Activated naive CD4-positive, alpha-beta T cell treated with anti-CD3 and anti-CD28 coated beads, Interleukin-2, amount 10 ng/mL, durations not matched to agents 7 days and 5 days (primary cell): ENCODE results near the gene RAD18.

ENCODE experiments used
- CTCF ChIA-PET: fragments of 350-600 bp; sonication (Branson Sonifier 250); formaldehyde crosslinking; loops from one replicate; lab custom pipeline; 2021; ENCODE audit warnings: antibody characterized with exemption; lab: Charles Lee
- DNase-seq: peaks from one replicate; pipeline ENCODE4 v3.0.0-alpha.2; 2020
- H3K27ac Mint-ChIP-seq: one replicate; pipeline ENCODE4 v1.8.0; 2021; ENCODE audit warnings: mild to moderate bottlenecking, moderate library complexity, mixed read lengths
- H3K27me3 Mint-ChIP-seq: one replicate; pipeline ENCODE4 v1.8.0; 2021; ENCODE audit warnings: mild to moderate bottlenecking, mixed read lengths
- H3K36me3 Mint-ChIP-seq: one replicate; pipeline ENCODE4 v1.8.0; 2021; ENCODE audit warnings: mixed read lengths
- H3K4me1 Mint-ChIP-seq: one replicate; pipeline ENCODE4 v1.8.0; 2021; ENCODE audit warnings: mixed read lengths
- H3K4me3 Mint-ChIP-seq: one replicate; pipeline ENCODE4 v1.8.0; 2021; ENCODE audit warnings: mild to moderate bottlenecking, moderate library complexity, mixed read lengths
- H3K9me3 Mint-ChIP-seq: one replicate; pipeline ENCODE4 v1.8.0; 2021; ENCODE audit warnings: mixed read lengths

Gene RAD18

DNA sequence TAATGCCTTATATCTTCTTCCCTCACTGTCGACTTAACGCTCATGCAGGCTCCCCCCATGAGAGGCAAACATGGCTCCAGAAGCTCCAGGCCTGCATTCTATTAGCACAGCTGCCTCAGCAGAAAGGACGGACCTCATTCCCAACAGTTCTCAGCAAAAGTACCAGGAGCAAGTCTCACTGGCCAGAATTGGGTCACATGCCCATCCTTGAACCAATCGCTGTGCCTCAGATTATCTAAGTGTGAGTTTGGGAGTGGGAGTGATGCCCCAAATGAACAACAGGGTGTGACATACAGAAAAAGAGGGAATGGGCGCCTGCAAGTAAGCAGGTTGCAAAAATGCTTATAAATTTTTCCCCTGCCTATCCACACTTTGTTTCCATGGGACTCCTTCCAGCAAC, 4.3 kb upstream of the RAD18 start:
- no peak overlapping the region for H3K4me3 Mint-ChIP-seq
- H3K27ac Mint-ChIP-seq: no peak overlapping the region
- peaks cover 19% of the 10 kb centered on the region for H3K4me1 Mint-ChIP-seq
- DNase-seq: no peak
- CTCF ChIA-PET: interaction anchor here (1.6 to 14.8 kb wide), 3 partner anchors 20 to 335 kb away, joined by 4 to 136 read pairs (median 4); no protein-coding TSS in a partner anchor
- H3K36me3 Mint-ChIP-seq: no peaks in the 10 kb centered on the region
- H3K27me3 Mint-ChIP-seq: peaks cover 47% of the 10 kb centered on the region
- no peaks in the 10 kb centered on the region for H3K9me3 Mint-ChIP-seq

DNA sequence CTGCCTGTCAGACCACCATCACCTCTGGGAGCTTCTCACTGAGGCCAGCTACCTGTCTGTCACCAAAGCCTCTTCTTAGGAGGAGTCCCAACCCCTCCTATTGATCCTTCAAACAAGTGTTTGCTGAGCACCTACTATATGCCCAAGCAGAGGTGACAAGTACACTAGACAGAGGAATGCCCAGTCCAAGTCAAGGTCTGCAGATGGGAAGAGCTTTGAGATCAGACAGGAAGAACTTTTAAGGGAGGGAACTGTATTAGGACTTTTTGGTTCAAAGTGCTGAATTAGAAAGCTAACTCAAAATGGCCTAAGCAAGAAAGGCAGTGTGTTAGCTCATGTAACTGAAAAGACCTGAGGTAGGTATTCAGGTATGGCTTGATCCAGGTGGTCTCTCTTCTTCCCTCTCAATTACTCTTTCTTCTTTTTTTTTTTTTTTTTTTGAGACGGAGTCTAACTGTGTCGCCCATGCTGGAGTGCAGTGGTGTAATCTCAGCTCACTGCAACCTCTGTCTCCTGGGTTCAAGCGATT, 3.6 kb upstream of the RAD18 start:
- H3K36me3 Mint-ChIP-seq: no peaks in the 10 kb centered on the region
- CTCF ChIA-PET: interaction anchor here (0.9 to 1.6 kb wide), 2 partner anchors 21 to 335 kb away, joined by 3 to 4 read pairs; no protein-coding TSS in a partner anchor
- DNase-seq: no peak
- peaks cover 26% of the 10 kb centered on the region for H3K4me1 Mint-ChIP-seq
- no peak overlapping the region for H3K4me3 Mint-ChIP-seq
- H3K27me3 Mint-ChIP-seq: peaks cover 40% of the 10 kb centered on the region
- no peaks in the 10 kb centered on the region for H3K9me3 Mint-ChIP-seq
- no peak overlapping the region for H3K27ac Mint-ChIP-seq

DNA sequence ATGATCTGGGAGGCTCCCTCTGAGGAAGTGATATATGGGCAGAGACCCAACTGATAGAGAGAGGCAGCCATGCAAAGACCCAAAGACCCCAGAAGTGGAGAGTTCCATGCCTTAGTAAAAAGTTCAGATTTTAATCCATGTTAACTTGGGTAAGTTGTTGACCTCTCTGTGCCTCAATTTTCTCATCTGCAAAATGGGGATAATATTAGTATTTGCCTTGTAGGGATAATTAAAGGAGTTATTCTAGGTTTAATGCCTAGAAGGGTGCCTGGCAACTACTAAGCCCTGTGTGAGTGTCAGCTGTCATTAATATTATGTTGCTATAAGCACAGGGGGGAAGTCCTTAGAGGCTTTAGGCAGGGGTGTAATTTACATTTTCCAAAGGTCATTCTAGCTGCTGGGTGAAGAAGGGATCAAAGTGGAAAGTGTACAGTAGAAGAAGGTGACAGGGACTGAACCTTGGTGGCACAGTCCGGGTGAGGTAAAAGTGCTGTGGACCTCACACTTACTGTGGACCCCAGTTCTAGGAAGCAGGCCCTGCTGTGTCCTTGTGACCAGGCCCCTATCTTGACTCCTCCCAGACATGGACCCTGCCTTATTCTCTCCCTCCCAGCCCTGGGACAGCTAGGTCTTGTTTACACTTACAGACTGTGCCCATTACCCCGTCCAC, 3.0 kb upstream of the RAD18 start:
- Mint-ChIP-seq H3K27me3 (peaks cover 38% of the 10 kb centered on the region), H3K4me3 (no peak overlapping the region), H3K9me3 (no peaks in the 10 kb centered on the region), H3K4me1 (peaks cover 32% of the 10 kb centered on the region), H3K27ac (no peak overlapping the region), H3K36me3 (no peaks in the 10 kb centered on the region)
- CTCF ChIA-PET: interaction anchor here (0.9 to 1.6 kb wide), 3 partner anchors 9 to 336 kb away, joined by 3 to 4 read pairs (median 3); no protein-coding TSS in a partner anchor
- no peak for DNase-seq

DNA sequence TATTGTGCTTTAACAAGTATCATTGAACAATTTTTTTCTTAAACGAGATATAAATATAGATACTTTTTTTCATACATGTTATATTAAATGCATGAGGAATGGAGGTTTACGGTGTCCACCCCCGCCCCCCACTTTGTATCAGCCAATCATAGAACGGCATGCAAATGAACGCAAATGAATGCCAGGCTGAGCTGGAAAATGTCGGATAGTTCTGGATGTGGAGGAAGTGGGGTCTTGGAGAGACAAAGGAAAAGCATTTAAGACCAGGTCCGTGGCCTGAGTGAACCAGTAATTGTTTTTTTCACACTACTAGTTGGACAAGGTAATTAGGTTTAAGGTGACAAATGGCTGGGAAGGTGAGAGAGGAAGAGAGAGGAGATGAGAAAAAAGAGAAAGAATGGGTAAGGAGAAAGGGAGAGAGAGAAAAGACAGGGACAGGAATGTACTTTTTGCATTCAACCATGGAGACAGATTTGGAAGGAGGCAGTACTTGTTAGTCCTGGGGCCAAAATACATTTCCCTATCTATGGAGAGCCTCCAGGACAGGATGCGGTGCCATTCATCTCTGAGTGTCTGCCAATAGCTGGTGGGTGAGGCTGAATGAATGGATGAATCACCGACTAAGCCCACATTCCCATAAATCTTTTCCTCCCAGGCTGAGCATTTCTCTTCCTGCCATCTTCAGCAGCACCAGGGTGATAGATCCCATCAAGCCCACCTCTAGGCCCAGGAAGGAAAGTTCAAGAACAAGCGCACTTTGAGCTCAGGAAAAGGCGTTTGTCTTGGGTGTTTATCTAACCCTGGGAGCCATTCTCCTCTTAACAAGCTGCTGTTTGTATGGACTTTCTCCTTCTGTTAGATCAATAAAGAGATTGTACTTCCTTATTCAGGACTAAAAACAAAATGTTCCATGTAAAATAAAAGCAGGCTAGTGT, 1.4 kb upstream of the RAD18 start:
- CTCF ChIA-PET: interaction anchor here (0.9 to 1.0 kb wide), 2 partner anchors 11 to 338 kb away, joined by 3 read pairs; no protein-coding TSS in a partner anchor
- Mint-ChIP-seq H3K27me3 (peaks cover 38% of the 10 kb centered on the region), H3K9me3 (no peaks in the 10 kb centered on the region), H3K36me3 (peaks cover 3% of the 10 kb centered on the region), H3K27ac (peak overlapping the region; percentile 93), H3K4me3 (peak overlapping the region; percentile 89), H3K4me1 (peaks cover 43% of the 10 kb centered on the region)
- DNase-seq: no peak

DNA sequence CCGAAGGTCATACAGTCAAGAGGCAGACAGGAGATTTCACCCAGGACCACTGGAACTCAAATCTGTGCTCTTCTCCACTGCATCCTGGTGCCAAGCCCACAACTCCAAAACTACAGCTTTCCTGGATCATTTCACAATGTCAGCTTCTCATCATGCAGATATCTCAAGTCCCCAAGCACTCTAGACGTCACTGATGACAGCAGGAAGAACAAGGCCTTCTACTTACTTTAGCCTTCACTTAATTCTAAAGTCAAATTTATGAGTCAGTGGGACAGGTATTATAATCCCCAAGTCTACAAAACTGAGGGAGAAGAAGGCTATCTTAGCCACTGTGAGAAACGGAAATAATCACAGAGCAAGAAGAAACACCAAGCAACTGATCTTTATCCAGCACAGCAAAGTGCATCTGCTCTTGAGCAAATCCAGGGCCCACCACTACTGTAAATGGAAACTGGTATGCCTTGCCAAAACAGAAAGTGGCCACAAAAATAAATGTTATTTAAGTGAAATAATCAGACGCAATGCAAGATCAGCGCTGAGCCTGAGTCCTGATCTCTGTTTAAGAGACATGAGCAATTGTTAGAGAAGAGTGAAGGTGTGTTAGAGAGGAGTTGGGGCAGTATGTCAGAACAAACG, 928 bp downstream of the RAD18 start:
- CTCF ChIA-PET: interaction anchor here (0.6 to 1.0 kb wide), 3 partner anchors 25 to 539 kb away, joined by 3 to 5 read pairs (median 4); no protein-coding TSS in a partner anchor
- H3K9me3 Mint-ChIP-seq: no peaks in the 10 kb centered on the region
- peaks cover 22% of the 10 kb centered on the region for H3K27me3 Mint-ChIP-seq
- peaks cover 48% of the 10 kb centered on the region for H3K4me1 Mint-ChIP-seq
- DNase-seq: no peak
- H3K36me3 Mint-ChIP-seq: peaks cover 14% of the 10 kb centered on the region
- H3K27ac Mint-ChIP-seq: peak overlapping the region; percentile 93
- H3K4me3 Mint-ChIP-seq: peak overlapping the region; percentile 89

DNA sequence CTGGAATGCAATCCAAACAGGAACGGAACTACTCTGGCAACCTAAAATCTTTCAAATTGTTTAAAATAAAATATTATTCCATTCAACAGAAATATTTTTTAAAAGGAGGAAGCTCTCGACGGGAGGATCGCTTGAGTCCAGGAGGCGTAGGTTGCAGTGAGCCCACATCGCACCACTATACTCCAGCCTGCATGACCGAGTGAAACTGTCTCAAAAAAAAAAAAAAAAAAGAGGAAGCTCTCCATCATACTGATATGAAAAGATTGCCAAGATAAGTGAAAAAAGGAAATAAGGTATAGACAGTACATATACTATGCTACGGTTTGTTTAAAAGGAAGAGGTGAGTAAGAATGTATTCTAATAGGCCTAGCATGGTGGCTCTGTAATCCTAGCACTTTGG, 3.6 kb downstream of the RAD18 start:
- Mint-ChIP-seq H3K4me1 (peaks cover 50% of the 10 kb centered on the region), H3K4me3 (no peak overlapping the region), H3K27me3 (peaks cover 5% of the 10 kb centered on the region), H3K9me3 (no peaks in the 10 kb centered on the region), H3K36me3 (peaks cover 28% of the 10 kb centered on the region), H3K27ac (peak overlapping the region; percentile 46)
- CTCF ChIA-PET: no interaction called here
- DNase-seq: no peak

DNA sequence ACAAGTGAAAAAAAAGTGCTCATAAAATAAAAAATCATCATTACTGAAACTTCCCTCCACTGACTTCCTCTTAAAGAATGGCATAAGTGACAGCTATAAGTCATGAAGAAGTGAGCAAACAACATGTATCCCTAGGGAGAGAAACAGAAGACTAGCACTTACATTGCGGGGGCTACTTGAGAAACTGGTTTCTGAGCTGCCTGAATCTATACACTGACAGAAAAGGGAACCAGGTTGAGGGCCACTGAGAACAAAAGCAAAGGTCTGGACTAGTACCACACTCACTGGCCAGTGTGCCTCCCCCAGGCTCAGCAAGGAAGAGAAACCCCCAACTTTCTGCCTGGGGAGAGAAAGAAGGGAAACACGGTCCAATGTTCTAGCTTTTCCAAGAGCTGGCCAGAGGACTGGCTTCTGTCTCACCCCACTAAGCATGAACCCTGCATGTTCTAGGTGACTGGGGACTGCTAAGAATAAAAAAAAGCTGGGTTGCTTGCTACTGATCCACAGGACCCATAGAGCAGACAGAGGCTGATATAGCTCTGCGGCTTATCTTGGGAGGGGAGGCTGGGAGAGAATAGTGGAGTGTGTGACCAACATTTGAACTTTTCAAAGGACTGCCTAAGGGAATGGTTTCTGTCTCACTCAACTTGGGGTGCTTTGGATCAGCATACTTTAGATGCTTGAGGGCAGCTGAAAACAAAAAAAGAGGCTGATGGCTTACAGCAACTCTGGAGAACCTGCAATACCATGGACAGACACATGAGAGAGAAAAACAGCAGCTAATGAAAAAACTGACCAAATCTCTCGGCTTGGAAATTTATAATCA, 8.1 kb downstream of the RAD18 start:
- Mint-ChIP-seq H3K9me3 (no peaks in the 10 kb centered on the region), H3K27ac (no peak overlapping the region), H3K4me1 (peaks cover 18% of the 10 kb centered on the region), H3K4me3 (no peak overlapping the region), H3K36me3 (peaks cover 27% of the 10 kb centered on the region), H3K27me3 (no peaks in the 10 kb centered on the region)
- DNase-seq: no peak
- CTCF ChIA-PET: no interaction called here

DNA sequence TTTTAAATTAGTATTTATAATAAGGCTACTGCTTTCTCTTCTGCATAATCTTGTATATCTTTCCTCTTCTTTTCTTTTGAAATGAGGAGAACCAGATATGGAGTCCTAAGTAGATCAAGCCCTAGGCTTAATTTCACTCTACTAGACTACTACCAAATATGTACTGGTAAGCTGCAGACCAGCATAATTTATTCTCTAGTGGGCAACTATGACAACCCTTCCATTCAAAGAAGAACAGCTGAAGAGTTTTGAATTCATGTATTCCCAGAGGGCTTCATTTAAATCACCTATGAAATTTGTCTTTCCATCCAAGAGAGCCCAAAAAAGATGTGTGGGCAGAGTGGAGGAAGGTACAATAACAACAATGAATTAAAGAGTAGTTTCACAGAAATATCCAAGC, 10.0 kb downstream of the RAD18 start:
- H3K27ac Mint-ChIP-seq: no peak overlapping the region
- peaks cover 24% of the 10 kb centered on the region for H3K36me3 Mint-ChIP-seq
- no peak for DNase-seq
- H3K4me1 Mint-ChIP-seq: peaks cover 8% of the 10 kb centered on the region
- no peaks in the 10 kb centered on the region for H3K9me3 Mint-ChIP-seq
- CTCF ChIA-PET: no interaction called here
- no peak overlapping the region for H3K4me3 Mint-ChIP-seq
- H3K27me3 Mint-ChIP-seq: no peaks in the 10 kb centered on the region

DNA sequence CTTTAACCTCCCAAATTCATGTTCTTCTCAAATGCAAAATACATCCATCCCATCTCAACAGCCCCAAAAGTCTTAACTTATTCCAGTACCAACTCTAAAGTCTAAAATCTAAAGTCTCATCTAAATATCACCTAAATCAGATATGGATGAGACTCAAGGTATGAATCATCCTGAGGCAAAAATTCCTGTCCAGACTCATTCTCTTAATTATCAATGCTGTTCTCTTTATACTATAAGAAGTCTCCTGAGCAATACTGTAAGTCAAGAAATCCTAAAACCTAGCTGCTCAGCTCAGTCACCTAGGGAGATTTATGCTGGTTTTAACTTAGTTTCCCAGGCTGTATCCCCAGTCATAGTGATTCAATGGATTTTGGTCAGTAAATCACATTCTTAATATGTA, 11.1 kb downstream of the RAD18 start:
- Mint-ChIP-seq H3K4me3 (no peak overlapping the region), H3K27ac (no peak overlapping the region), H3K9me3 (no peaks in the 10 kb centered on the region), H3K4me1 (peaks cover 8% of the 10 kb centered on the region), H3K36me3 (peaks cover 22% of the 10 kb centered on the region), H3K27me3 (no peaks in the 10 kb centered on the region)
- no peak for DNase-seq
- CTCF ChIA-PET: no interaction called here

DNA sequence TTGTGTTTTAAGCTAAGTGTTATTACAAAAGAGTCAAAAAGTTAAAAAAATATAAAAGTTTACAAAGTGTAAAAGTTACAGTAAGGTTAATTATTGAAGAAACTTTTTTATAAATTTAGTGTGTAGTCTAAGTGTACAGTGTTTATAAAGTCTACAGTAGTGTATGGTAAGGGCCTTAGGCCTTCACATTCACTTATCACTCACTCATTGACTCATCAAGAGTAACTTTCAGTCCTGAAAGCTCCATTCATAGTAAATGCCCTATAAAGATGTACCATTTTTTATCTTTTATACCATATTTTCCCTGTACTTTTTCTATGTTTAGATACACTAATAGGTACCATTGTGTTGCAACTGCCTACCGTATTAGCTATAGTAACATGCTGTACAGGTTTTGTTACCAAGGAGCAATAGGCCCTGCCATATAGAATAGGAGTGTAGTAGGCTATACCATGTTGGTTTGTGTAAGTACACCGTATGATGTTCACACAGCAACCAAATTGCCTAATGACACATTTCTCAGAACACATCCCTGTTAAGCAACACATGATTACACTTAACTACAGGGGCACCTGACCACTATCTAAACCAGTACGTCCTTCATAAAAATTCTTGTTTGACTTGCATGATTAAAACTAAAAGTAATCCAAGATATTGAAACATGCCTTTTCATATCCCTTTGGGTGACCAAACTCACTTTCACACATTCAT, 17.2 kb downstream of the RAD18 start:
- Mint-ChIP-seq H3K36me3 (peaks cover 45% of the 10 kb centered on the region), H3K4me1 (peaks cover 5% of the 10 kb centered on the region), H3K27me3 (no peaks in the 10 kb centered on the region), H3K27ac (no peak overlapping the region), H3K9me3 (peaks cover 12% of the 10 kb centered on the region), H3K4me3 (no peak overlapping the region)
- CTCF ChIA-PET: no interaction called here
- DNase-seq: no peak

DNA sequence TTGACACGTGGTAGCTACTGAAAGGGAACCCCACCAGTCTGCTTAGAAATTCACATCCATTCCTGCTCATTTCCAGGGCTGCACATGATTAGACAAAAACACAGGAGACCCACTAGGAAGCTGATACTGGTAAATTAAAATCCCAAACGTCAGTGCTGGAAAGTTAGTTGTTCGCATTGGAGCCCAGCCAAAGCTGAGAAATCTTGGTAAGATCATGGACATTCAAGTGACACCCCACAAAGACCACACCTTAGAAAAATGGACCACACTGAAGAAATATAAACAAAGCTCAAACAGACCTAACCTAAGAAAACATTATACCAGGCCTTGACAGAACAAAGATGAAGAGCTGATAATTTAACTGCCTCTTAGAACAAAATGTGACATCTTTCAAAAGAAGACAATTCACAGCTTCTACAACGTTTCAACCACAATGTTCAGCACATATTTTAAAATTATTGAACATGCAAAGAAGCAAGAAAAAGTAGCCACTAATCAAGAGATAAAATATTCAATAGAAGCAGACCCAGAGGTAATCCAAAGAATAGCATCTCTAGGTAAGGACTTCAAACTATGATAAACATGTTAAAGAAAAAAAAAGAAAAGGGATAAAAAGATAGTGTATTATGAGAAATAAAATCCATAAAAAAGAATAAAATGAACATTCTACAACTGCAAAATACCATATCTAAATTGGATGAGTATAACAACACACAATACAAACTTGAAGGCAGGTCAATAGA, 20.4 kb downstream of the RAD18 start:
- no peak overlapping the region for H3K4me3 Mint-ChIP-seq
- no peaks in the 10 kb centered on the region for H3K27me3 Mint-ChIP-seq

DNA sequence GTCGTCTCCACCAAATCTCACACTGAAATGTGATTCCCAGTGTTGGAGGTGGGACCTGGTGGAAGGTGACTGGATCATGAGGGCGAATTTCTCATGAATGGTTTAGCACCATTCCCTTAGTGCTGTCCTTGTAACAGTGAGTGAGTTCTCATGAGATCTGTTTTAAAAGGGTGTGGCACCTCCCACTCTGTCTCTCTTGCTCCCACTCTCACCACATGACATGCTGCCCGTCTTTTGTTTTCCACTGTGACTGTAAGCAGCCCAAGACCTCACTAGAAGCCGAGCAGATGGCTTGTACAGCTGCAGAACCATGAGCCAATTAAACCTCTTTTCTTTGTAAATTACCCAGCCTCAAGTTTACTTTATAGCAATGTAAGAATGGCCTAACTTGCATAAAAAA, 21.2 kb downstream of the RAD18 start:
- Mint-ChIP-seq H3K9me3 (peaks cover 12% of the 10 kb centered on the region), H3K4me1 (peaks cover 2% of the 10 kb centered on the region), H3K27me3 (no peaks in the 10 kb centered on the region), H3K27ac (no peak overlapping the region), H3K4me3 (no peak overlapping the region), H3K36me3 (peaks cover 51% of the 10 kb centered on the region)
- CTCF ChIA-PET: no interaction called here
- no peak for DNase-seq

More for the DNA sequence above, 20.4 kb downstream of the RAD18 start:
- DNase-seq: no peak
- no peak overlapping the region for H3K27ac Mint-ChIP-seq
- H3K9me3 Mint-ChIP-seq: peaks cover 12% of the 10 kb centered on the region
- CTCF ChIA-PET: no interaction called here
- H3K36me3 Mint-ChIP-seq: peaks cover 53% of the 10 kb centered on the region
- H3K4me1 Mint-ChIP-seq: peaks cover 2% of the 10 kb centered on the region
